Vagina (tissue), 2 donors: ENCODE measurements around the gene P4HA1. TPM values are rescaled to one million over a fixed set of nuclear protein-coding genes. Genes with fewer than 3 reads are reported as not detected.
A peak's percentile ranks its signal among the peaks of the same experiment; 100 is the strongest.

Experiments used
- DNase-seq, 2 donors: peaks; one replicate each; pipeline ENCODE4 v3.0.0-alpha.2; 2017; ENCODE audit errors: extremely low spot score in 2 of 2
- H3K27ac ChIP-seq: fragments of 200-600 bp; sonication (generic); one replicate; pipeline ENCODE4 v1.5.1; 2019
- H3K27me3 ChIP-seq: fragments of 200-600 bp; sonication (generic); one replicate; pipeline ENCODE4 v1.5.1; 2019
- H3K36me3 ChIP-seq, 2 donors: fragments of 200-600 bp; sonication (generic); one replicate each; pipeline ENCODE4 v1.5.1; 2017 to 2019
- H3K4me1 ChIP-seq: fragments of 200-600 bp; sonication (generic); one replicate; pipeline ENCODE4 v1.5.1; 2019
- H3K4me3 ChIP-seq, 2 donors: fragments of 200-600 bp; sonication (generic); 1 replicate in 1 of 2; 2 replicates in 1 of 2; pipeline ENCODE4 v1.5.1; 2016 to 2019
- H3K9me3 ChIP-seq: fragments of 200-600 bp; sonication (generic); one replicate; pipeline ENCODE4 v1.5.1; 2019
- POLR2A ChIP-seq, 2 donors: fragments of 450-650 bp; IDR thresholded peaks; one replicate each; pipeline ENCODE4 v1.6.1; 2017; ENCODE audit warnings: antibody characterized with exemption in 2 of 2, mild to moderate bottlenecking in 2 of 2, moderate library complexity in 2 of 2
- POLR2AphosphoS5 ChIP-seq, 2 donors: sonication (generic); formaldehyde crosslinking; IDR thresholded peaks; one replicate each; pipeline ENCODE4 v1.9.0; 2017; ENCODE audit warnings: antibody characterized with exemption in 2 of 2, mild to moderate bottlenecking in 2 of 2, low read depth in 1 of 2; ENCODE audit not compliant: insufficient read depth in 1 of 2
- intact Hi-C: fragments of 100-400 bp; cut with DNase I; formaldehyde crosslinking; loops from one replicate; pipeline ENCODE4 v1.15.1; 2023
- total RNA-seq: library from RNA; depleted of rRNA; stranded (reverse); fragments of >200 nt; gene quantifications from one replicate; pipeline ENCODE4 v1.2.3, GENCODE V29; 2016
- TF ChIP-seq, protein P1 (sequence below), 3 experiments: fragments of 450-650 bp in 2 of 3; fragments of 200-600 bp in 1 of 3; sonication (generic) in 1 of 3; IDR thresholded peaks; one replicate each; pipeline ENCODE4 v1.5.1; 2017 to 2019; ENCODE audit warnings: antibody characterized with exemption in 3 of 3, mild to moderate bottlenecking in 2 of 3, moderate library complexity in 2 of 3

P4HA1 gene
- total RNA-seq, 1 donor from 2014 or later, result 12.5 TPM

DNA sequence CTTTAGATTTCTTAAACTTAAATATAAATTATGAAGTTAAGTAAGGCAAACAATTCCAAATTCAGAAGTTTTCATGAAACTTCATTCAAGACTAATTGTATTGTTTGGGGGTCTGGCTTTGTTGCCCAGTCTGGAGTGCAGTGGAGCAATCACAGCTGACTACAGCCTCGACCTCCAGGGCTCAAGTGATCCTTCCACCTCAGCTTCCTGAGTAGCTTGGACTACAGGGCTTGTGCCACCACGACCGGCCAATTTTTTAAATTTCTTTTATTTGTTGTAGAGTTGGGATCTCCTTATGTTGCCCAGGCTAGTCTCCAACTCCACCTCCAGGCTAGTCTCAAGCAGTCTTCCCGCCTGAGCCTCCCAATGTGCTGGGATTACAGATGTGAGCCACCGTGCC, 12.5 kb downstream of the P4HA1 start:
- intact Hi-C loops, result no loop called here
- TF ChIP-seq, protein P1, sequence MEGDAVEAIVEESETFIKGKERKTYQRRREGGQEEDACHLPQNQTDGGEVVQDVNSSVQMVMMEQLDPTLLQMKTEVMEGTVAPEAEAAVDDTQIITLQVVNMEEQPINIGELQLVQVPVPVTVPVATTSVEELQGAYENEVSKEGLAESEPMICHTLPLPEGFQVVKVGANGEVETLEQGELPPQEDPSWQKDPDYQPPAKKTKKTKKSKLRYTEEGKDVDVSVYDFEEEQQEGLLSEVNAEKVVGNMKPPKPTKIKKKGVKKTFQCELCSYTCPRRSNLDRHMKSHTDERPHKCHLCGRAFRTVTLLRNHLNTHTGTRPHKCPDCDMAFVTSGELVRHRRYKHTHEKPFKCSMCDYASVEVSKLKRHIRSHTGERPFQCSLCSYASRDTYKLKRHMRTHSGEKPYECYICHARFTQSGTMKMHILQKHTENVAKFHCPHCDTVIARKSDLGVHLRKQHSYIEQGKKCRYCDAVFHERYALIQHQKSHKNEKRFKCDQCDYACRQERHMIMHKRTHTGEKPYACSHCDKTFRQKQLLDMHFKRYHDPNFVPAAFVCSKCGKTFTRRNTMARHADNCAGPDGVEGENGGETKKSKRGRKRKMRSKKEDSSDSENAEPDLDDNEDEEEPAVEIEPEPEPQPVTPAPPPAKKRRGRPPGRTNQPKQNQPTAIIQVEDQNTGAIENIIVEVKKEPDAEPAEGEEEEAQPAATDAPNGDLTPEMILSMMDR (IDR thresholded peaks at IDR 0.05), result no peak
- TF ChIP-seq POLR2AphosphoS5 (IDR thresholded peaks at IDR 0.05; ENCODE audit: insufficient read depth in 1 of 2, low read depth in 1 of 2), result no peak
- no peak for TF ChIP-seq POLR2A (IDR thresholded peaks at IDR 0.05)
- H3K4me1 ChIP-seq, result peaks cover 13% of the 10 kb centered on the region
- H3K27ac ChIP-seq, result no peak overlapping the region
- no peaks in the 10 kb centered on the region for H3K9me3 ChIP-seq
- no peak overlapping the region for H3K4me3 ChIP-seq
- no peak for DNase-seq
- no peaks in the 10 kb centered on the region for H3K27me3 ChIP-seq
- peaks cover 0 to 2% of the 10 kb centered on the region in 2 donors for H3K36me3 ChIP-seq

DNA sequence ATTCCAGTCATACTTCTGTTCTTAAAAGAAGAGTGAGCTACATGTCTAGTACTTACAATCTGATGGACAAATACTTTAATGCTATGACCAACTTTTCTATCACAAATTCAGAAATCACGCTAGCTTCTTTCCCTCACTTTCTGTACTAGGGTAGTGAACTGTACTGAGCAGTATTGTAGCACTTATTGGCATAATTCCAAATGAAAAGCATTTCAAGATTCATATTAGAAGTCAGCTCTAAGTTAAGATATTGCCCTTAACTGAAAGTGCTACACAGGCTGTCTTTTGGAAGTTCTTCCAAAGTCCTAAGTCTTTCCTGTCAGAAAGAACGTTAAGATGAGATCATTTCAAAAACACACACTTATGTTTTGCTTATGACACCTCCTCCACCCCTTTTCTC, 13.4 kb downstream of the P4HA1 start:
- intact Hi-C loops, result no loop called here
- peaks cover 0 to 4% of the 10 kb centered on the region in 2 donors for H3K36me3 ChIP-seq
- no peak for DNase-seq
- no peaks in the 10 kb centered on the region for H3K9me3 ChIP-seq
- no peak overlapping the region for H3K4me3 ChIP-seq
- H3K4me1 ChIP-seq, result peaks cover 13% of the 10 kb centered on the region
- no peak for TF ChIP-seq POLR2A (IDR thresholded peaks at IDR 0.05)
- TF ChIP-seq POLR2AphosphoS5 (IDR thresholded peaks at IDR 0.05; ENCODE audit: insufficient read depth in 1 of 2, low read depth in 1 of 2), result no peak
- TF ChIP-seq, protein P1 (IDR thresholded peaks at IDR 0.05), result no peak
- no peak overlapping the region for H3K27ac ChIP-seq
- no peaks in the 10 kb centered on the region for H3K27me3 ChIP-seq

DNA sequence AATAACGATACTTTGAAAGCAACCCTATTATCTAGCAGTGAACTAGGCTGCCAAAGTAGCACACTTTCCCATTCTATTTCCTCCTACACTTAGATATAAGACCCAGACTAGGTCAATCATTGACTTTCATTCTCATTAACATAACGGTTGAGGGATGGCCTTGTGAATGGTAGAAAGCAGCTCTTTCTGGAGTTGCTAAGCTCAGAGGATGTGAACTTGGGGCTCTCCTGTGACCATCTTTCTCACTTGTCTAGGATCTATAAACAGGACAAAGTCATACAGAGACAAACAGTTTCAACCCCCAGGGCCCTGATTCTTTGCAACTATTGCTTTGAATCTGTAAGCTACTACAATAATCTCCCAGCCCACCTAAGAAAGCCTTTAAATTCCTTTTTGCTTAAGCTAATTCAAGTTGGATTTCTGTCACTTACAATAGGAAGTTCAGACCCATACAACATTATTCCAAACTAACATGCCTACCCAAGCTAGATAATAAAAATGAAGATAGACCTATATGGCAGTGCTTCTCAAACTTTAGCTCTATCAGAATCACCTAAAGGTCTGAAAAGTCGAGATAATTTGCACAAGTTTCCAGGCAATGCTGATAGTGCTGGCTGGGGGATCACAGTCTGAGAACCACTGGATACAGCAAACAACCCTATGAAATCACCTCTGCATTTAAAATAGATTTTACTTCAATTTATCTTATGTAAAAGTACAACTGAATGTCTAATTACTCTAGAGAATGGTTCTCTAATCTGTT, 16.7 kb downstream of the P4HA1 start:
- Histone ChIP-seq H3K27ac (no peak overlapping the region), H3K4me1 (peaks cover 14% of the 10 kb centered on the region), H3K4me3 (no peak overlapping the region), H3K9me3 (no peaks in the 10 kb centered on the region), H3K36me3 (peaks cover 0 to 4% of the 10 kb centered on the region in 2 donors), H3K27me3 (no peaks in the 10 kb centered on the region)
- intact Hi-C loops, result no loop called here
- DNase-seq, result no peak
- TF ChIP-seq, protein P1 (IDR thresholded peaks at IDR 0.05), result no peak
- TF ChIP-seq POLR2AphosphoS5 (IDR thresholded peaks at IDR 0.05; ENCODE audit: insufficient read depth in 1 of 2, low read depth in 1 of 2) (no peak), POLR2A (IDR thresholded peaks at IDR 0.05) (no peak)

DNA sequence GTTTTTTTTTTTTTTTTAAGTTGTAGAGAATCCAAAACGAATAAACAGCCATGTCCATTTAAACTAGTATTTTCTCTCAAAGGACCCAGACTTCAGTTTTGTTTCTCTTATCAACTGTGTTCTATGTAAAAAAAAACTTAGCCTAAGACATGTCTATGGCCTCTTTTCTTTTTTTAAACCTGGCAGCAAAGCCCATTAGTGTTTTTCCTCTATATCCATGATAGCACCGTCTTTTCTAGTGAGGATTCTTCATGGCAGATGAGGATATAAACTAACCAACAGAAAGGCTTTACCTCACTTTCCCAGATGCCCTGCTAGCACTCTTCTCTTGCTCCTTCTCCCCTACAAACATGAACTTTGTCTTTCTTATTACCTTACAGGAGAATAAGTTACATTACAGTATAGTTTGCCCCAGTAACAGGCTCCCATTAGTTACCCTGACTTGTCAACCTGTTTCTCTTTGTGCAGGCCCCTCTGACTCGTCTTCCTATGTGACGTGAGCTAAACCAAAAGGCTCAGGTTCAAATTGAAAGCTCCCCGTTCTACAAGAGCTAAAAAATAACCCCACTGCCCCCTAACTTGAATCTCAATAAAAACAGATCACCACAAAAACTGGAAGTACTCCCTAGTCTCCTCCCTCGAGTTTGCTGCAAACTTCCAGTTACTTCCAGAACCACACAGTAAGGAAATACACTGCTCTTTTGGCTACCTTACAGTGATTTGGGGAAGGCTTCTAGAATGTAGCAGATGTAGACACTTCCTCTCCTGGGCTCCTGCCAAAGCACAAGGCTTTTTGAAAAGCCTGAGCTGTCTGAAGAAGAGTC, 20.1 kb downstream of the P4HA1 start:
- no peaks in the 10 kb centered on the region for H3K27me3 ChIP-seq
- H3K36me3 ChIP-seq, result peaks cover 0 to 22% of the 10 kb centered on the region in 2 donors
- H3K4me3 ChIP-seq, result peak overlapping the region; percentile 1 to 9
- no peak for DNase-seq
- no peak for TF ChIP-seq POLR2A (IDR thresholded peaks at IDR 0.05)
- TF ChIP-seq POLR2AphosphoS5 (IDR thresholded peaks at IDR 0.05; ENCODE audit: insufficient read depth in 1 of 2, low read depth in 1 of 2), result peak in 1 of 2 donors; percentile 93
- peaks cover 9% of the 10 kb centered on the region for H3K4me1 ChIP-seq
- intact Hi-C loops, result no loop called here
- peak overlapping the region; percentile 93 for H3K27ac ChIP-seq
- no peaks in the 10 kb centered on the region for H3K9me3 ChIP-seq

DNA sequence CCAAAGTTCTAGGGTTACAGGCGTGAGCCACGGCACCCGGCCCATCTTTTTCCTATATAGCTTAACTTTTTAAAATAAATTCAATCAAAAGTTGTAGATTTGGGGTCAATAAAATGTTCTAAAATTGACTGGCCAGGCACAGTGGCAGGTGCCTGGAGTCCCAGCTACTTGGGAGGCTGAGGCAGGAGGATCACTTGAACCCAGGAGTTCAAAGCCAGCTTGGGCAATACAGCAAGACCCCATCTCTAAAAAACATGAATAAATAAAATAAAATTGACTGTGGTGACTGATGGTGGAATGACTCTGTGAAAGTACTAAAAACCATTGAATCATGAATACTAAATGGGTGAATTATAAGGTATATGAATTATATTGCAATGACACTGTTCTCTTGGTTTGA, 20.8 kb downstream of the P4HA1 start:
- no peak for DNase-seq
- Histone ChIP-seq H3K4me1 (peaks cover 9% of the 10 kb centered on the region), H3K9me3 (no peaks in the 10 kb centered on the region), H3K27me3 (no peaks in the 10 kb centered on the region), H3K27ac (peak overlapping the region; percentile 93), H3K4me3 (no peak overlapping the region), H3K36me3 (peaks cover 0 to 28% of the 10 kb centered on the region in 2 donors)
- no peak for TF ChIP-seq POLR2A (IDR thresholded peaks at IDR 0.05)
- TF ChIP-seq POLR2AphosphoS5 (IDR thresholded peaks at IDR 0.05; ENCODE audit: insufficient read depth in 1 of 2, low read depth in 1 of 2), result no peak
- TF ChIP-seq, protein P1 (IDR thresholded peaks at IDR 0.05), result no peak
- intact Hi-C loops, result no loop called here
